K562 (cell line): ENCODE measurements around the gene YOD1. TPM values are rescaled to one million over a fixed set of nuclear protein-coding genes. Genes with fewer than 3 reads are reported as not detected.

ENCODE experiments used
- ARID4B ChIP-seq: sonication (generic); formaldehyde crosslinking; IDR thresholded peaks from 2 replicates; pipeline ENCODE4 v1.8.0; 2022; ENCODE audit warnings: mild to moderate bottlenecking, missing genetic modification reagents
- ARNT ChIP-seq, 2 experiments: fragments of 450-650 bp; IDR thresholded peaks; 2 replicates each; pipeline ENCODE4 v1.6.1; 2016; ENCODE audit warnings: mild to moderate bottlenecking in 1 of 2
- CTBP1 ChIP-seq: fragments of 450-650 bp; IDR thresholded peaks from 2 replicates; pipeline ENCODE4 v1.6.1; 2016; ENCODE audit warnings: borderline replicate concordance
- ELF4 ChIP-seq: fragments of 450-650 bp; formaldehyde crosslinking; IDR thresholded peaks from 2 replicates; pipeline ENCODE4 v1.4.0; 2022; ENCODE audit warnings: missing genetic modification characterization
- ESRRA ChIP-seq: fragments of 450-650 bp; IDR thresholded peaks from 2 replicates; pipeline ENCODE4 v1.6.1; 2014; ENCODE audit warnings: low read depth, mild to moderate bottlenecking, moderate library complexity, borderline replicate concordance
- KLF1 ChIP-seq: fragments of 450-650 bp; IDR thresholded peaks from 2 replicates; pipeline ENCODE4 v1.6.1; 2016; ENCODE audit warnings: missing genetic modification characterization, missing compliant biosample characterization
- KLF16 ChIP-seq: IDR thresholded peaks from 2 replicates; pipeline ENCODE4 v1.6.1; 2016; ENCODE audit warnings: antibody characterized with exemption
- MAFF ChIP-seq: IDR thresholded peaks from 2 replicates; pipeline ENCODE4 v1.6.1; 2012; ENCODE audit warnings: low read length, improper control_type of control experiment
- TRIM24 ChIP-seq, 2 experiments: fragments of 450-650 bp; IDR thresholded peaks; 2 replicates each; pipeline ENCODE4 v1.6.1; 2016
- TRIM25 ChIP-seq: fragments of 450-650 bp; IDR thresholded peaks from 2 replicates; pipeline ENCODE4 v1.7.0; 2016; ENCODE audit warnings: borderline replicate concordance
- VEZF1 ChIP-seq: fragments of 200-800 bp; sonication (Bioruptor generic); IDR thresholded peaks from 2 replicates; pipeline ENCODE4 v1.6.1; 2017; ENCODE audit warnings: missing genetic modification characterization, missing compliant biosample characterization
- XRCC3 ChIP-seq: fragments of 450-650 bp; IDR thresholded peaks from 2 replicates; pipeline ENCODE4 v1.6.1; 2017; ENCODE audit warnings: mild to moderate bottlenecking, moderate library complexity
- YY1 ChIP-seq, 3 experiments: IDR thresholded peaks; 2 replicates each; pipeline ENCODE4 v1.6.1; 2011; ENCODE audit warnings: low read length in 2 of 3, mild to moderate bottlenecking in 2 of 3, moderate library complexity in 2 of 3, borderline replicate concordance in 1 of 3, control low read depth in 1 of 3, low read depth in 1 of 3; ENCODE audit not compliant: insufficient read depth in 3 of 3, insufficient replicate concordance in 2 of 3, control insufficient read depth in 1 of 3, insufficient read length in 1 of 3; ENCODE audit errors: extremely low read depth in 1 of 3
- ZNF143 ChIP-seq: sonication (generic); formaldehyde crosslinking; IDR thresholded peaks from 2 replicates; pipeline ENCODE4 v1.9.0; 2022; ENCODE audit warnings: mild to moderate bottlenecking, missing genetic modification reagents
- ZNF23 ChIP-seq: fragments of 250-450 bp; sonication (Bioruptor Pico); IDR thresholded peaks from 2 replicates; pipeline ENCODE4 v1.4.0; 2020; ENCODE audit warnings: mild to moderate bottlenecking
- ZNF232 ChIP-seq: sonication (generic); formaldehyde crosslinking; IDR thresholded peaks from 2 replicates; pipeline ENCODE4 v1.8.0; 2022; ENCODE audit warnings: mild to moderate bottlenecking, missing genetic modification reagents
- ZNF444 ChIP-seq: fragments of 250-450 bp; sonication (Bioruptor Pico); IDR thresholded peaks from 2 replicates; pipeline ENCODE4 v1.4.0; 2020; ENCODE audit warnings: mild to moderate bottlenecking, moderate library complexity
- ZNF584 ChIP-seq: fragments of 200-800 bp; sonication (Bioruptor generic); IDR thresholded peaks from 2 replicates; pipeline ENCODE4 v1.6.1; 2016; ENCODE audit warnings: low read depth, mild to moderate bottlenecking, missing genetic modification characterization, missing compliant biosample characterization
- ZNF695 ChIP-seq: fragments of 450-650 bp; formaldehyde crosslinking; IDR thresholded peaks from 2 replicates; pipeline ENCODE4 v1.4.0; 2020; ENCODE audit warnings: mild to moderate bottlenecking, moderate library complexity
- ZNF778 ChIP-seq: fragments of 450-650 bp; formaldehyde crosslinking; IDR thresholded peaks from 2 replicates; pipeline ENCODE4 v1.4.0; 2020; ENCODE audit warnings: mild to moderate bottlenecking, moderate library complexity
- polyA plus RNA-seq, 8 experiments: library from polyadenylated mRNA; depleted of rRNA in 4 of 8; stranded (reverse) in 5 of 8; unstranded in 3 of 8; fragments of >200 nt; fragmentation: Nextera tagmentation in 2 of 8; fragmentation: Illumina TruSeq in 1 of 8; extraction: Ambion mirVana in 2 of 8; extraction: Trizol in 1 of 8; gene quantifications; 2 replicates each; pipeline versions ENCODE4 v1.2.1 to v1.2.3, GENCODE V29; 2011 to 2014; ENCODE audit warnings: inconsistent platforms in 1 of 8, missing spikeins in 1 of 8
- total RNA-seq, 7 experiments: library from RNA; depleted of rRNA in 6 of 7; stranded (reverse); fragments of >200 nt in 6 of 7; fragmentation: Illumina TruSeq in 2 of 7; extraction: Trizol in 2 of 7; gene quantifications; 2 replicates each; pipeline versions ENCODE4 v1.2.1 to v1.2.3, GENCODE V29; 2011 to 2021; ENCODE audit warnings: low replicate concordance in 1 of 7

YOD1 gene
- total and polyA plus RNA-seq, 9 of the 15 experiments (the other 6 are each of a cell fraction or from before 2014, with no cell fraction given), result 18.2 to 78.1 (median 46.9) TPM

- TF ChIP-seq VEZF1 (CRISPR knock-in tag) (no peak), ZNF584 (CRISPR knock-in tag) (no peak), ELF4 (CRISPR knock-in tag) (peak; percentile 78), ZNF695 (no peak), TRIM24 (IDR thresholded peaks at IDR 0.05) (0 out of 4 replicates have a peak, but pooled peaks of 1 of the 2 experiments have one; percentile 30), ZNF778 (CRISPR knock-in tag) (no peak), ARID4B (no peak), YY1 (IDR thresholded peaks at IDR 0.05; ENCODE audit: borderline replicate concordance in 1 of 3, control insufficient read depth in 1 of 3, extremely low read depth in 1 of 3, insufficient read depth in 3 of 3, insufficient read length in 1 of 3, insufficient replicate concordance in 2 of 3, low read depth in 1 of 3, low read length in 2 of 3) (no peak), KLF16 (peak; percentile 58; the same call in 1 of the 2 replicates), ZNF143 (CRISPR knock-in tag) (no peak), TRIM25 (0 out of 2 replicates have a peak, but pooled peaks have one; percentile 42), ZNF23 (CRISPR knock-in tag) (no peak), ESRRA (peak; percentile 22; the same call in 1 of the 2 replicates), ZNF232 (CRISPR knock-in tag) (no peak), ZNF444 (CRISPR knock-in tag) (no peak), KLF1 (no peak), ARNT (IDR thresholded peaks at IDR 0.05) (peak; percentile 51 to 82; a peak in 3 of 4 replicates), CTBP1 (peak; percentile 75; the same call in 1 of the 2 replicates), MAFF (peak; percentile 6; the same call in 1 of the 2 replicates), XRCC3 (no peak)
These were observed 45.8 kb downstream of the YOD1 start (continued) for GRCh38 chr1:207004931-207005830.
